LNCaP clone FGC (cell line): ENCODE measurements around the gene SERGEF.

Experiments used
- DNase-seq: peaks from one replicate; pipeline ENCODE4 v3.0.0-alpha.2; 2011; ENCODE audit warnings: low read depth
- H3K4me3 ChIP-seq: 2 replicates; pipeline ENCODE4 v1.5.1; 2011; ENCODE audit warnings: mild to moderate bottlenecking, low read depth, low read length, control low read depth
- CTCF ChIP-seq: IDR thresholded peaks from 2 replicates; pipeline ENCODE4 v1.5.1; 2012; ENCODE audit warnings: mild to moderate bottlenecking; ENCODE audit not compliant: control insufficient read depth, insufficient read depth; ENCODE audit errors: extremely low read depth

SERGEF gene

GRCh38 chr11:17772704-17773600 lies 239.9 kb downstream of the SERGEF start:
- no peak overlapping the region for H3K4me3 ChIP-seq
- DNase-seq, result no peak
- no peak for TF ChIP-seq CTCF

- no peak overlapping the region for H3K4me3 ChIP-seq
- TF ChIP-seq CTCF, result no peak
- no peak for DNase-seq
Measured at GRCh38 chr11:17771841-17772401, 240.9 kb downstream of the SERGEF start.

- no peak overlapping the region for H3K4me3 ChIP-seq
- DNase-seq, result no peak
- no peak for TF ChIP-seq CTCF
Measured at GRCh38 chr11:17771415-17771814, 241.4 kb downstream of the SERGEF start.

- no peak overlapping the region for H3K4me3 ChIP-seq
- peak; percentile 27 for TF ChIP-seq CTCF
- DNase-seq, result no peak
Measured at GRCh38 chr11:17770917-17771316, 241.9 kb downstream of the SERGEF start.

- TF ChIP-seq CTCF, result peak; percentile 34
- DNase-seq, result no peak
- H3K4me3 ChIP-seq, result no peak overlapping the region
Measured at GRCh38 chr11:17770048-17770652, 242.7 kb downstream of the SERGEF start.

- DNase-seq, result no peak
- no peak overlapping the region for H3K4me3 ChIP-seq
- no peak for TF ChIP-seq CTCF
Measured at GRCh38 chr11:17769218-17769617, 243.6 kb downstream of the SERGEF start.
